ENCODE data around the gene DCP1B.

- no peak for TF ChIP-seq EP300 (IDR thresholded peaks at IDR 0.05)
- TF ChIP-seq, protein P1, sequence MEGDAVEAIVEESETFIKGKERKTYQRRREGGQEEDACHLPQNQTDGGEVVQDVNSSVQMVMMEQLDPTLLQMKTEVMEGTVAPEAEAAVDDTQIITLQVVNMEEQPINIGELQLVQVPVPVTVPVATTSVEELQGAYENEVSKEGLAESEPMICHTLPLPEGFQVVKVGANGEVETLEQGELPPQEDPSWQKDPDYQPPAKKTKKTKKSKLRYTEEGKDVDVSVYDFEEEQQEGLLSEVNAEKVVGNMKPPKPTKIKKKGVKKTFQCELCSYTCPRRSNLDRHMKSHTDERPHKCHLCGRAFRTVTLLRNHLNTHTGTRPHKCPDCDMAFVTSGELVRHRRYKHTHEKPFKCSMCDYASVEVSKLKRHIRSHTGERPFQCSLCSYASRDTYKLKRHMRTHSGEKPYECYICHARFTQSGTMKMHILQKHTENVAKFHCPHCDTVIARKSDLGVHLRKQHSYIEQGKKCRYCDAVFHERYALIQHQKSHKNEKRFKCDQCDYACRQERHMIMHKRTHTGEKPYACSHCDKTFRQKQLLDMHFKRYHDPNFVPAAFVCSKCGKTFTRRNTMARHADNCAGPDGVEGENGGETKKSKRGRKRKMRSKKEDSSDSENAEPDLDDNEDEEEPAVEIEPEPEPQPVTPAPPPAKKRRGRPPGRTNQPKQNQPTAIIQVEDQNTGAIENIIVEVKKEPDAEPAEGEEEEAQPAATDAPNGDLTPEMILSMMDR (IDR thresholded peaks at IDR 0.05) = no peak
Observed at GRCh38 chr12:1994429-1995143, 9.7 kb downstream of the DCP1B start.
